PC-9 (cell line): ENCODE results near the gene ATP10D. TPM values are rescaled to one million over a fixed set of nuclear protein-coding genes. Genes with fewer than 3 reads are reported as not detected.
A peak's percentile ranks its signal among the peaks of the same experiment; 100 is the strongest.

Experiments used
- BruUV-seq: library from RNA; stranded (reverse); fragments of 400-500 nt; replicated peaks from 2 replicates; lab custom pipeline; 2021; lab: Mats Ljungman, UMichigan
- CTCF ChIA-PET: fragments of 300-600 bp; sonication (Branson Sonifier 250); formaldehyde crosslinking; loops from one replicate; lab custom pipeline; 2022; ENCODE audit warnings: antibody characterized with exemption; lab: Charles Lee
- POLR2A ChIA-PET: fragments of 300-600 bp; sonication (Branson Sonifier 250); formaldehyde crosslinking; loops from one replicate; lab custom pipeline; 2022; ENCODE audit warnings: antibody characterized with exemption; ENCODE audit not compliant: unreplicated experiment; lab: Charles Lee
- DNase-seq, 2 experiments: peaks; one replicate each; pipeline versions ENCODE4 v3.0.0 to v3.0.0-alpha.2; 2015 to 2022; ENCODE audit warnings: mixed read lengths in 1 of 2
- H2AFZ ChIP-seq: fragments of 200-600 bp; sonication (generic); 2 replicates; pipeline ENCODE4 v1.8.1; 2017; ENCODE audit warnings: antibody characterized with exemption
- H3F3A ChIP-seq: fragments of 200-600 bp; sonication (generic); 2 replicates; pipeline ENCODE4 v1.8.1; 2017; ENCODE audit warnings: antibody characterized with exemption, mild to moderate bottlenecking, low read depth; ENCODE audit not compliant: insufficient read depth
- H3K27ac ChIP-seq: fragments of 200-600 bp; sonication (generic); 2 replicates; pipeline ENCODE4 v1.6.1; 2016; ENCODE audit warnings: mixed run types
- H3K27me3 ChIP-seq: fragments of 200-600 bp; sonication (generic); 2 replicates; pipeline ENCODE4 v1.6.1; 2016; ENCODE audit warnings: low read depth, mixed run types; ENCODE audit not compliant: insufficient read depth
- H3K36me3 ChIP-seq: fragments of 200-600 bp; sonication (generic); 2 replicates; pipeline ENCODE4 v1.6.1; 2016; ENCODE audit warnings: low read depth, mixed run types
- H3K4me1 ChIP-seq: fragments of 200-600 bp; sonication (generic); replicated peaks from 2 replicates; pipeline ENCODE4 v1.6.1; 2016; ENCODE audit warnings: mixed run types; ENCODE audit not compliant: insufficient read depth
- H3K4me2 ChIP-seq: fragments of 200-600 bp; sonication (generic); 2 replicates; pipeline ENCODE4 v1.6.1; 2017; ENCODE audit warnings: mixed run types
- H3K4me3 ChIP-seq: fragments of 200-600 bp; sonication (generic); 2 replicates; pipeline ENCODE4 v1.6.1; 2016; ENCODE audit warnings: mixed run types
- H3K79me2 ChIP-seq: fragments of 200-600 bp; sonication (generic); 2 replicates; pipeline ENCODE4 v1.6.1; 2017; ENCODE audit warnings: low read depth, mixed run types
- H3K9me2 ChIP-seq: fragments of 200-600 bp; sonication (generic); 2 replicates; pipeline ENCODE4 v1.8.1; 2017; ENCODE audit warnings: mild to moderate bottlenecking; ENCODE audit not compliant: insufficient read depth
- H3K9me3 ChIP-seq: fragments of 200-600 bp; sonication (generic); 2 replicates; pipeline ENCODE4 v1.8.1; 2016; ENCODE audit warnings: low read depth; ENCODE audit not compliant: insufficient read depth
- H4K20me1 ChIP-seq: fragments of 200-600 bp; sonication (generic); 2 replicates; pipeline ENCODE4 v1.8.1; 2017; ENCODE audit not compliant: insufficient read depth
- CTCF ChIP-seq: fragments of 200-600 bp; sonication (generic); conservative IDR thresholded peaks from 2 replicates; pipeline ENCODE4 v1.6.1; 2017; ENCODE audit warnings: mixed run types, antibody characterized with exemption, mild to moderate bottlenecking, moderate library complexity
- EZH2 ChIP-seq: fragments of 200-600 bp; sonication (generic); IDR thresholded peaks from 2 replicates; pipeline ENCODE4 v1.8.0; 2017; ENCODE audit warnings: antibody characterized with exemption, low read depth
- intact Hi-C: fragments of 100-400 bp; cut with micrococcal nuclease; formaldehyde crosslinking; loops from one replicate; pipeline ENCODE4 v1.10.0; 2022; ENCODE audit not compliant: unreplicated experiment
- total RNA-seq: library from RNA; stranded (reverse); gene quantifications from 2 replicates; pipeline ENCODE4 v1.2.3, GENCODE V29; 2021

The ATP10D gene
- total RNA-seq, 1 experiment from 2014 or later: 35.2 TPM

- peaks cover 9% of the 10 kb centered on the region; the same call in 1 of the 2 replicates for H3F3A ChIP-seq
- CTCF ChIA-PET: no interaction called here
- no peaks in the 10 kb centered on the region for H3K36me3 ChIP-seq
- intact Hi-C loops: no loop called here
- H3K9me3 ChIP-seq: no peaks in the 10 kb centered on the region
- no peak overlapping the region for H3K4me2 ChIP-seq
- POLR2A ChIA-PET: interaction anchor here (0.7 kb wide), 1 partner anchor 10 kb away, joined by 5 read pairs; no protein-coding TSS in a partner anchor
- peaks cover 10% of the 10 kb centered on the region; the same call in 1 of the 2 replicates for H3K79me2 ChIP-seq
- H3K4me3 ChIP-seq: no peak overlapping the region
- H3K27ac ChIP-seq: no peak overlapping the region
- no TSS peak for BruUV-seq
- DNase-seq: no peak
- H2AFZ ChIP-seq: no peak overlapping the region
- TF ChIP-seq EZH2: no peak
- no peak for TF ChIP-seq CTCF
- no peaks in the 10 kb centered on the region for H3K27me3 ChIP-seq
- no peaks in the 10 kb centered on the region for H3K9me2 ChIP-seq
- peaks cover 14% of the 10 kb centered on the region; the same call in 1 of the 2 replicates for H3K4me1 ChIP-seq
- H4K20me1 ChIP-seq: no peaks in the 10 kb centered on the region
Observed at GRCh38 chr4:47488706-47489105, 3.6 kb downstream of the ATP10D start.

- Histone ChIP-seq H2AFZ (no peak overlapping the region), H3K9me2 (no peaks in the 10 kb centered on the region), H3K4me3 (no peak overlapping the region), H3K79me2 (peaks cover 10% of the 10 kb centered on the region; the same call in 1 of the 2 replicates), H3K27me3 (no peaks in the 10 kb centered on the region), H3K27ac (no peak overlapping the region), H4K20me1 (no peaks in the 10 kb centered on the region), H3K4me2 (no peak overlapping the region), H3K4me1 (peaks cover 6% of the 10 kb centered on the region; the same call in 1 of the 2 replicates), H3K9me3 (no peaks in the 10 kb centered on the region), H3K36me3 (no peaks in the 10 kb centered on the region), H3F3A (no peaks in the 10 kb centered on the region)
- ChIA-PET CTCF (no interaction called here), POLR2A (no interaction called here)
- DNase-seq: no peak
- intact Hi-C loops: no loop called here
- TF ChIP-seq EZH2 (no peak), CTCF (peak; percentile 33; the same call in 1 of the 2 replicates)
- no TSS peak for BruUV-seq
Observed at GRCh38 chr4:47490550-47490949, 5.5 kb downstream of the ATP10D start.

GRCh38 chr4:47493238-47494123, 8.4 kb downstream of the ATP10D start:
- DNase-seq: no peak
- no peak overlapping the region for H3K4me3 ChIP-seq
- CTCF ChIA-PET: interaction anchor here (0.6 kb wide), 2 partner anchors 30 to 642 kb away, joined by 3 to 5 read pairs; partner anchors contain the start of gene COMMD8
- no peaks in the 10 kb centered on the region for H3K36me3 ChIP-seq
- no TSS peak for BruUV-seq
- no peaks in the 10 kb centered on the region for H4K20me1 ChIP-seq
- no peak for TF ChIP-seq CTCF
- TF ChIP-seq EZH2: no peak
- POLR2A ChIA-PET: no interaction called here
- no peak overlapping the region for H2AFZ ChIP-seq
- H3K27ac ChIP-seq: no peak overlapping the region
- no peaks in the 10 kb centered on the region for H3K9me2 ChIP-seq
- no peaks in the 10 kb centered on the region for H3K27me3 ChIP-seq
- H3K9me3 ChIP-seq: no peaks in the 10 kb centered on the region
- H3F3A ChIP-seq: no peaks in the 10 kb centered on the region
- no peaks in the 10 kb centered on the region for H3K79me2 ChIP-seq
- H3K4me2 ChIP-seq: no peak overlapping the region
- intact Hi-C loops: no loop called here
- H3K4me1 ChIP-seq: no peaks in the 10 kb centered on the region
